Rectal smooth muscle tissue (tissue), 1 donor: ENCODE measurements around the gene HIP1R.

ENCODE experiments used
- H3K27ac ChIP-seq: one replicate; pipeline ENCODE4 v1.7.0; 2013; ENCODE audit warnings: low read depth, low read length, inconsistent platforms
- H3K27me3 ChIP-seq: one replicate; pipeline ENCODE4 v1.7.0; 2013; ENCODE audit warnings: low read length; ENCODE audit not compliant: control insufficient read depth, insufficient read depth
- H3K36me3 ChIP-seq: one replicate; pipeline ENCODE4 v1.7.0; 2013; ENCODE audit warnings: low read length; ENCODE audit not compliant: control insufficient read depth, insufficient read depth
- H3K4me1 ChIP-seq: one replicate; pipeline ENCODE4 v1.7.0; 2013; ENCODE audit warnings: low read length; ENCODE audit not compliant: control insufficient read depth, insufficient read depth
- H3K4me3 ChIP-seq: one replicate; pipeline ENCODE4 v1.7.0; 2013; ENCODE audit warnings: low read length
- H3K9ac ChIP-seq: one replicate; pipeline ENCODE4 v1.7.0; 2013; ENCODE audit warnings: low read length

Gene HIP1R

DNA sequence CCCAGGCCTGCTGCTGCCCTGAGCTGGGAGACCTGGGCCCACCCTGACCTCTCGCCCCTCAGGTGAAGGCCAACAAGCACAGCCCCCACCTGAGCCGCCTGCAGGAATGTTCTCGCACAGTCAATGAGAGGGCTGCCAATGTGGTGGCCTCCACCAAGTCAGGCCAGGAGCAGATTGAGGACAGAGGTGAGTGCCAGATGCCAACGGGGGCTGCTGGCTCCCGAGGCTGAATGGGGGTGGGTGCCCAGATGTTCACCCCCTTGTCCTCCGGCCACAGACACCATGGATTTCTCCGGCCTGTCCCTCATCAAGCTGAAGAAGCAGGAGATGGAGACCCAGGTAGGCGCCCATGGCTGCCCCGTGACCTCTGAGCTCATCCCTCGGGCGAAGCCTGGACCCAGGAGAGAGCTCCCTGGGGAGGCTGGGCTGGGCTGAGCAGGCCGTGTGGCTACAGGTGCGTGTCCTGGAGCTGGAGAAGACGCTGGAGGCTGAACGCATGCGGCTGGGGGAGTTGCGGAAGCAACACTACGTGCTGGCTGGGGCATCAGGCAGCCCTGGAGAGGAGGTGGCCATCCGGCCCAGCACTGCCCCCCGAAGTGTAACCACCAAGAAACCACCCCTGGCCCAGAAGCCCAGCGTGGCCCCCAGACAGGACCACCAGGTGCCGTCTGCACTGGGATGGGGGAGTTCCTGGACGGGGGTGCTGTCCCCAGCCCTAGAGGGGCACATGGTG lies 25.8 kb downstream of the HIP1R start:
- H3K4me3 ChIP-seq, result no peak overlapping the region
- no peak overlapping the region for H3K9ac ChIP-seq
- no peak overlapping the region for H3K27ac ChIP-seq
- no peaks in the 10 kb centered on the region for H3K4me1 ChIP-seq
- peaks cover 2% of the 10 kb centered on the region for H3K36me3 ChIP-seq
- H3K27me3 ChIP-seq, result no peaks in the 10 kb centered on the region

DNA sequence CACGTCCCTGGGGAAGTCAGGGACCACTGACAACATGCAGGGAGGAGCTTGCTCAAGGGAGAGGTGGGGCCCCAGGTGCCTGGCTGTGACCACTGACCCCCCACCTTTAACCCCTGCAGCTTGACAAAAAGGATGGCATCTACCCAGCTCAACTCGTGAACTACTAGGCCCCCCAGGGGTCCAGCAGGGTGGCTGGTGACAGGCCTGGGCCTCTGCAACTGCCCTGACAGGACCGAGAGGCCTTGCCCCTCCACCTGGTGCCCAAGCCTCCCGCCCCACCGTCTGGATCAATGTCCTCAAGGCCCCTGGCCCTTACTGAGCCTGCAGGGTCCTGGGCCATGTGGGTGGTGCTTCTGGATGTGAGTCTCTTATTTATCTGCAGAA lies 26.3 kb downstream of the HIP1R start:
- peaks cover 3% of the 10 kb centered on the region for H3K36me3 ChIP-seq
- no peaks in the 10 kb centered on the region for H3K4me1 ChIP-seq
- no peak overlapping the region for H3K9ac ChIP-seq
- no peak overlapping the region for H3K4me3 ChIP-seq
- no peak overlapping the region for H3K27ac ChIP-seq
- H3K27me3 ChIP-seq, result no peaks in the 10 kb centered on the region

DNA sequence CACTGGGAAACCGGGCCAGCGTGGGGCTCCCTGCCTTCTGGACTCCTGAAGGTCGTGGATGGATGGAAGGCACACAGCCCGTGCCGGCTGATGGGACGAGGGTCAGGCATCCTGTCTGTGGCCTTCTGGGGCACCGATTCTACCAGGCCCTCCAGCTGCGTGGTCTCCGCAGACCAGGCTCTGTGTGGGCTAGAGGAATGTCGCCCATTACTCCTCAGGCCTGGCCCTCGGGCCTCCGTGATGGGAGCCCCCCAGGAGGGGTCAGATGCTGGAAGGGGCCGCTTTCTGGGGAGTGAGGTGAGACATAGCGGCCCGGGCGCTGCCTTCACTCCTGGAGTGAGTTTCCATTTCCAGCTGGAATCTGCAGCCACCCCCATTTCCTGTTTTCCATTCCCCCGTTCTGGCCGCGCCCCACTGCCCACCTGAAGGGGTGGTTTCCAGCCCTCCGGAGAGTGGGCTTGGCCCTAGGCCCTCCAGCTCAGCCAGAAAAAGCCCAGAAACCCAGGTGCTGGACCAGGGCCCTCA lies 26.9 kb downstream of the HIP1R start:
- Histone ChIP-seq H3K27ac (no peak overlapping the region), H3K27me3 (no peaks in the 10 kb centered on the region), H3K36me3 (peaks cover 4% of the 10 kb centered on the region), H3K4me3 (peak overlapping the region; percentile 12), H3K4me1 (no peaks in the 10 kb centered on the region), H3K9ac (no peak overlapping the region)

DNA sequence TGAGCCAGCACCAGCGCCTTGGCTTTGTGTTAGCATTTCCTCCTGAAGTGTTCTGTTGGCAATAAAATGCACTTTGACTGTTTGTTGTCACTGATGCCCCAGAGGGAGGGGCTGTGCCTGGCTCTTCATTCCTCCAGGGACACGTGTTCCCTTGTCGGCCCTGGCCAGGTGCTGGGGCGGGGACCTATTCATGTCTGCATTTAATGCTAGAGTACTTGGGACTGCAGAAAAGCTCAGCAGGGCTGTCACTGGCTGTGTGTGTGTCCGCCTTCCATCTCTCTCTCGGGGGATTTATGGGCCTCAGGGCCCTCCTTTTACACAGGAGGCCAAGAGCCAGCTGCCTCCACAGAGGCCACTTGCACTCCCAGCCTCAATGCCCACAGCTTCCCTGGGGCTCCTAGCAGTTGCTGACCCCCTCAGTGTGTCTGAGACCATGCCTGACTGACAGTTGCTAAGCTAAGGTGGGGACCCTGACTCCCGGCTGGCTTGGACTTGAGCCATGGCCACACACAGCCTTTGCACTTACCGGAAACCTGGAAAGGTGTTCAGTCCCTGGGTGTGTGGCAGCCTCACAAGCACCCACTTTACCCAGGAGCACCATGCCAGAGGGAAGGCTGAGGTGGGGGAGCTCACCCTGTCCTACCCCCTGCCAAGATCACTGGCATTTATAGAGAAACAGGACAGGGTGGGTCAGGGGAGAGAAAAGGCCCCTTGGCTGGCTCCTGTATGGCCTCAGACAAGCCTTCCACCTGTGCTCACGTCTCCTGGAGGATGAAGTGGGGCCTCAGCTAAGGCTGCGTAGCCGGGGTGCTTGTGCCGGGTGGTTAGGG lies 27.8 kb downstream of the HIP1R start:
- Histone ChIP-seq H3K36me3 (peaks cover 4% of the 10 kb centered on the region), H3K27ac (no peak overlapping the region), H3K4me3 (no peak overlapping the region), H3K27me3 (no peaks in the 10 kb centered on the region), H3K4me1 (no peaks in the 10 kb centered on the region), H3K9ac (no peak overlapping the region)

DNA sequence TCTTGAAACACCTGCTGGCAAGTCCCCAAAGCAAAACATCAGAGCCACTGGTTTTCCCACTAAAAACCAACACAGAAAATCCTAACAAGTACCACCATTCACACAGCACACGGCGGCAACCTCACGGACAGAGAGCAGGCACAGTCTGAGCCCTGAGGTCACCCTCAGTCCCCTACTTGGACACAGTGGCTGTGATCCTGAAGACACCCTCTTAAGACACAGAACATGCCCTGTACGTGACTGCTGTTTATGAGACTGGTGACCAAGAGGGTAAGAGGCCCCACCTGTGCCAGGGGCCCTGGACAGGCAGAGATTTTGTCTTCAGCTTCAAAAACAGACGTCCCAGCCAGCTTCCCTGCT lies 29.6 kb downstream of the HIP1R start:
- H3K27me3 ChIP-seq, result no peaks in the 10 kb centered on the region
- peaks cover 17% of the 10 kb centered on the region for H3K36me3 ChIP-seq
- no peak overlapping the region for H3K27ac ChIP-seq
- no peak overlapping the region for H3K4me3 ChIP-seq
- no peak overlapping the region for H3K9ac ChIP-seq
- H3K4me1 ChIP-seq, result no peaks in the 10 kb centered on the region

DNA sequence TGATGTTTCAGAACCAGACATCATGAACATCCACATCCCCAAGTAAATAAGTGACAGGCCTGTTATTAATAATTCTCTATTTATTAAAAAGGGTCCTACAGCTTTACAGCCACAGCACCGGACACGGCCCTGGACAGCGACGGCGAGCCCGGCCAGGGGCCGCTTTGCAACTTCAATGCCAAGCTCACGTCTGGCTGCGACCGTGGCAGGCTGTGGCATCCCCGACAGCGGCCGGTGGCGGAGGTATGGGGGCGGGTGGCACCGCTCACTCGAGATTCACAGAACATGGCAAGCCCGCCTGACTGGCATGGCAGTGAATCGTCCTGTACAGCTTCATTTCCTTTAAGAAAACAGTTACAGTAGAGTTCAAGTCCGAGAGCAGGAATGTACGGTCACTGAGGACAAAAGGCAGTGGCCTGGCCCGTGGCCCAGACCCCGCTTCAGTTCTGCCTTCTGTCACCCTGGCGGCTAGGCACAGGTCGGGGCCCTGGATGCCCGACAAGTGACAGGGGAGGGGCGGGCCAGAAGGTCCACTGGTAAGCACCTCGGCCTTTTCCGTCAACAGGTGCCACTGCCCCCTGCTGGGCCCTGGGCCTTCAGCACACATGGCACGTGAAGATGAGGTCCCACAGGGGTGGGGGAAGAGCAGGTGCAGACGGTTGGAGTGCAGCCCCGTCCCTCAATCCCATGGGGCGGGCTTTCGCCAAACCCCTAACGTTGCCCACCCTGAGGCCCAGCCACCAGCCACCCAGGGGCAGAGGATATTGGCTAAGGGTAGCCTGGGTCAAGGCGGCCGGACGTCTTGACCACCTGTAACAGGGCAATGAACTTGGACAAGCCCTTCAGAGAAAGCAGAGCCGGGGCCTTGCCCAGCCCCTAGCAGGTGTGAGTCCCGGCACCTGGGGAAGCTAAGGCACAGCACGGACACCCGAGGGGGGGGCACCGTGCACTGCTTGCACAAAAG lies 30.3 kb downstream of the HIP1R start:
- no peak overlapping the region for H3K27ac ChIP-seq
- H3K36me3 ChIP-seq, result peaks cover 19% of the 10 kb centered on the region
- H3K4me3 ChIP-seq, result no peak overlapping the region
- H3K9ac ChIP-seq, result no peak overlapping the region
- no peaks in the 10 kb centered on the region for H3K4me1 ChIP-seq
- no peaks in the 10 kb centered on the region for H3K27me3 ChIP-seq

DNA sequence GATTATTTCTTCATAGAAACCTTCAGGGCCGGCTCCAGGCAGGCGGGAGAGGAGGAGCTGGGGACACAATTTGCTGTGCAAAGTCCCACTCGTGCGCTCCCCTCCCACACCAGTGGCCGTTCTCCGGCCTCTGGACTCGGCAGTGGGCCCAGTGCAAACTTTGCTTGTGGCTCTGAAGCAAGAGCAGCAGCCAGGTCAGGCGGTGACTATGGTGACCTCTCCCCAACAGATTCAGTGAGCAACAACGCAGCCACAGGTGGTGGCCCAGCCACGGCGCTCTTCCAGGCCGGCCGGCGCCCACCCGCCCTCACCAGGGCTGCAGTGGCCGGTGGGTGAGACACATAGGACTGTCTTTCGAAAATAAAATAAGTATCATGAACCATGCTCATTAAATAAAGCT lies 31.1 kb downstream of the HIP1R start:
- H3K27ac ChIP-seq, result no peak overlapping the region
- H3K4me3 ChIP-seq, result no peak overlapping the region
- H3K36me3 ChIP-seq, result peaks cover 19% of the 10 kb centered on the region
- H3K4me1 ChIP-seq, result peaks cover 7% of the 10 kb centered on the region
- H3K27me3 ChIP-seq, result no peaks in the 10 kb centered on the region
- H3K9ac ChIP-seq, result no peak overlapping the region

DNA sequence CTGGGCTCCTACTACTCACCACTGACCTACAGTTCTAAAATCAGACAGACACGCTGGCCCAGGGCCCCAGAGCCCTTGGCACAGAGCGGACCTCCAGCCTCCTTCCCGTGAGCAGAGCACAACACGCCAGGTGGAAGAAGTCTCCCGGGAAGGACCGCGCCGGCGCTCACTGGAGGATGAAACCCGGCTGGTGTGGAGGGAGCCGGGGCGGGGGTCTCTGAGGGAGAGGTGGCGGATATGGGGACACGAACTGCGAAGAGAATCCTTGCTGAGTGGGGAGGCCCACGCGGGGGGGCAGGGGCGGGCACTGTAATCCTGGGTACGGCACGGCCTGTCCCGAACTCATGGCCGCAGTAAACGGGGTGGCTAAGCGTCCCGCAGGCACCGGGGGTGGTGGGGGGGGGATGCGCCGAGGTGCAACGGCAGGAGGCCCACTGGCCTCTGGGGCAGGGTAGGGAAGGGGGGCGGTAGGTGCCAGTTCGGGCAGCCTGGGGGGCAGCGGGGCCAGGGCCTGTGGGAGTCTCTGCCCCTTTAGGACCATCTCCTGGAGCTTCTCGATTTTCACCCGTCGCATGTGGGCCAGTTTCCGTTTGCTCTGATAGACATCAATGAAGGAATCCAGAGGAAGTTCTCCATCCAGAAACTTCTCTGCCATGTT lies 31.8 kb downstream of the HIP1R start:
- no peak overlapping the region for H3K9ac ChIP-seq
- H3K4me1 ChIP-seq, result peaks cover 14% of the 10 kb centered on the region
- peaks cover 19% of the 10 kb centered on the region for H3K36me3 ChIP-seq

DNA sequence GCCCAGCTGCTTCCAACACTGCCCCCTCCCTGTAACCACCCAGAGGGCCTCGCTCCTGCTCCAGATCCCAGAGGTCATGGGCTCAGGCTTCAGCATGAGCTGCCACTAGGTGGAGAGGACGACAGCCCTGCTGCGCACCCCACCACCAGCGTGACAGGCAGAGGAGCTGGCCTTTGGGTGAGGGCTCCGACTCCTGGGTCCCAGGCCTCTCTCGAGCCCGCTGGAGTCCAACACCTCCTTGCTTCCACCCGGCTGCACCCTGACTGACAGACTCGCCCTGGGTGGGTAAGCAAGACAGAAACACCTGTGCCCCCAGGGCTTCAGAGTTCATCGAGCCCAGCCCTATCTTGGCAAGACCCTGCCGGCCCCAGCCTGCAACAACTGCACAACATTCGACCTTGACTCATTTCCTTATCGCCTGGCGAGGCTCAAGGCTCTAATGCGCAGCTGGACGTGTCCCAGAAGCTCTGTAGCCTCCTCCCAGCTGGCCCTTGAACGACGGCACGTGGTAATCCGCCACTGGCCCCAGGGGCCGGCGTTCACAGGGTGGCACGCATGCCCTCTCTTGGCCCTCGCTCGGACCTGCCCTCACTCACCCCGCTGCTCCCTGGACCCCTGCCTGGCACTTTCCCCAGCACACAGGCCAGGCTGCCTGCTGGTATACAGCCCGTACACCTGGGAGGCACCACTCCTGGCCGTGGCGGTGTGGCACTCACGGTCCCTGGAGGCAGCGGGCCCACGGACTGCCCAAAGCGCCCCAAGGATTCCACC lies 32.6 kb downstream of the HIP1R start:
- no peaks in the 10 kb centered on the region for H3K27me3 ChIP-seq
- H3K9ac ChIP-seq, result no peak overlapping the region
- peaks cover 18% of the 10 kb centered on the region for H3K4me1 ChIP-seq
- H3K4me3 ChIP-seq, result no peak overlapping the region
- H3K27ac ChIP-seq, result no peak overlapping the region
- H3K36me3 ChIP-seq, result peaks cover 19% of the 10 kb centered on the region

More for the DNA sequence above, 31.8 kb downstream of the HIP1R start:
- Histone ChIP-seq H3K27me3 (no peaks in the 10 kb centered on the region), H3K4me3 (no peak overlapping the region), H3K27ac (no peak overlapping the region)

DNA sequence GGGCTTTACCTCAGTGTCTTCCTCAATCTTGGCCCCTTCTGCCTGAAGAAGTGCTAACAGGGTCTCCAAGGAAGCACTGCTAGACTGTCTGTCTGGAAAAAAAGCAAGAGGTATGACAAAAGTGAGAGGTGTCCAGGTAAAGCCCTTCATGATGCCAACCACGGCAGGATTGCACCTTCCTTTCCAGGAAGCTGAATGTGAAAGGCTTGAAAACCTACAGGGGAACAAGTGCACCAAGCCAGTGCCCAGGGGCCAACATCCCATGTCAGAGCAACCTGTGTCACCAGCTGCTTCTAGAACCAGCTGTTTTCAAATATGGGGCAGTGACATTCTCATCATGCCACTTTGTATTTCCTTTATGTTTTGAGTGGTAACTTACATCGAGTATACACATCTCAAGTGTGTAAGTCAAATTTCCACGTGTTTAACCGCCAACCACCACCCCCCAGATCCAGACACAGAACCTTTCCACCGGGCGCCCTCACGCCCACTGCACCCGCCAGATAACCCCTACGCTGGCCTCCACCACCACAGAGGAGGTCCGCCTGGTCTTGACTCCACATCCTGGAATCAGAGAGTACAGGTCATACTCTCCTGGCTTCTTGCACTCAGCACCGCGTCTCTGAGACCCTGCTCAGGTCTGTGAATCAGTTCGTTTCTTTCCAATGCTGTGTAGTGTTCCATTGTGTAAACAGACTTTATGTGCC lies 33.4 kb downstream of the HIP1R start:
- Histone ChIP-seq H3K4me1 (peaks cover 18% of the 10 kb centered on the region), H3K36me3 (peaks cover 19% of the 10 kb centered on the region), H3K9ac (no peak overlapping the region), H3K27me3 (no peaks in the 10 kb centered on the region), H3K4me3 (no peak overlapping the region), H3K27ac (no peak overlapping the region)
